Non-pigmented ciliary epithelial cell (primary cell): Measurements from ENCODE around the gene LRIF1.
"Not testable (repeated sequence)": the region's sequence is repeated elsewhere in the genome, so short reads cannot be mapped to it uniquely, and the experiment has no call there.

Experiments used
- DNase-seq: peaks from one replicate; pipeline ENCODE4 v3.0.0-alpha.2; 2010; ENCODE audit warnings: low read depth

LRIF1 gene

DNA sequence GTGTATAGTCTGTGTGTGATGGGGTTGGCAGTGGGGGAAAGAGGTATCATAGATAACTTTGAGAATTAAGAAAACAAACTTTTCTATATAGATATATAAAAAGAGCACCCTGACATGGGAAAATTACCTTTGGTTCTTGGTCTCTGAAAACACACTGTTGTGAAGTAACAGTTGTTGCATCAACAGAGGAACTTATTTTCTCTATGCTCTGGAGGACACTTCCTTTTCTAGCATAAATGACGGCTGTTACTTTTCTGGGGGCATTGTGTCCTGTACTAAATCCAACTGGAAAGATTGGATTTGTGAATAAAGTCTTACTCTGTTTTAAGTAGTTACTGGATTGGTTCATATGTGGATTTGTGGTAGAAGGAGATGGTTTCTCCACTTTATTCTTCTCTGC, 12.6 kb downstream of the LRIF1 start:
- no peak for DNase-seq

DNA sequence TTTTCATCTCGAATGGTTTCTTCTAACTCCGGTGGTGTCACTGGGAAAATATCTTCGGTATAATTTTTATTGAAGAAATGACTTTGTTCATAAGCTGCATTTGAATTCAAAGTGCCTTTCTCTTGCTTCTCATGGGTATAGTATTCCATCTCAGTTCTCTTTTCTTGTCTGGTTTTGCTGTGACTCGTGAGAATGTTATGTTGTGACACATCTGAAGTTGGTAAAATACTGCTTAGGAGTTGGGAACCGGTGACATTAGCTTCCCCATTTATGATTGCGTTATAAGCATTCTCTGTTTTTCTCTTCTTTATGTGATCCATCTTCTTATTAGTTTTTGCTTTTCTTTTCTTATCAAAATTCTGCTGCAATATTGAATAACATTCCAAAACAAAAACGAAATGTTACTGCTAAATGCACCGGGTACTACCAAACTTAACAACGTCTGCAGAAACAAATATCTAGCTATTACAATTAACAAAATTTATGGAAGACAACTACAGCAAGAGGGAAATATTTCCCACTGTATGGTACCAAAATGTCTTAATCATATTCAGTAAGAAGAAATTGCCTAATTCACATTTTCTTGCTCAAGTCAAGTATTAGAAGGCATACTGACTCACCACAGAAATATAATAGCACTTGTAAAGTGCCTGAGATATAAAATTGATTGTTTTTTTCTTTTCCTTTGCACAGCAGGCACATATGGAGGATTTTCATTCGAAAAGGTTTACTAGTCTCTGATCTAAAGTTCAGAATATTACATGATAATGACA, 15.5 kb downstream of the LRIF1 start:
- DNase-seq, result no peak

DNA sequence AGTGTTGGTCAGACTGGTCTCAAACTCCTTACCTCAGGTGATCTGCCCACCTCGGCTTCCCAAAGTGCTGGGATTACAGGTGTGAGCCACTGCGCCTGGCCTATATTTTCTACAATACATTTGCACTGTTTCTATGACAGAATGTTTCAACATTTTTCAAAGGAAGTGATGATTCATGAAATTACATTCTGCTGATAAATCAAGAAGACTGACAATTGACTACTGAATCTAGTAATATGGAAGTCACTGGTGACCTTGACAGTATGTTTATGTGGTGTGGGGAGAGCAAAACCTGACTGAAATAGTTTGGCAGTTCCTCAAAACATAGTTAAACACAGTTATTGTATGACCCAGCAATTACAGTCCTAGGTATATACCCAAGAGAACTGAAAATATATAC, 18.1 kb downstream of the LRIF1 start:
- DNase-seq, result no peak

DNA sequence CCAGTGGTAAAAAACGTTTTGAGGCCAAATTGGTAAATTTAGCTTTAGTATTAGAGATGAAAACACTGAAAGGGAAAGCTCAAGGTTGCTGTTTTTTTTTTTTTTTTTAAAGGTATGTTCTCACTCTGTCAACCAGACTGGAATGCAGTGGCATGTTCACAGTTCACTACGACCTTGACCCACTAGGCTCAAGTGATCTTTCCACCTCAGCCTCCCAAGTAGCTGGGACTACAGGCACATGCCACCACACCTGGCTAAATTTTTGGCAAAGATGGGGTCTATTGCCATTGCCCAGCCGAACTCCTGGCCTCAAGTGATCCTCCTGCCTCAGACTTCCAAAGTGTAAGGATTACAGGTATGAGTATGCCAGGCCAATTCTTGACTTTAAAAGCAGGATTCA, 18.9 kb downstream of the LRIF1 start:
- DNase-seq, result no peak

DNA sequence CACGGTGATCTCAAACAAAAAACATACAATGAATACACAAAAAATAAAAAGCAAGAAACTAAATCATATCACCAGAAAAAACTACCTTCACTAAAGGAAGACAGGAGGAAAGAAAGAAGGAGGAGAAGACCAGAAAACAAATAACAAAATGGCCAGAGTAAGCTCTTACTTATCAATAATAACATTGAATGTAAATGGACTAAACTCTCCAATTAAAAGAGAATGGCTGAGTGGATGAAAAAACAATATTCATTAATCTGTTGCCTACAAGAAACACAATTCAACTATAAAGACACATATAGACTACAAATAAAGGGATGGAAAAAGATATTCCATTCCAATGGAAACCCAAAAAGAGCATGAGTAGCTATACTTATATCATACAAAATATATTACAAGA, 27.2 kb downstream of the LRIF1 start:
- DNase-seq, result no peak

DNA sequence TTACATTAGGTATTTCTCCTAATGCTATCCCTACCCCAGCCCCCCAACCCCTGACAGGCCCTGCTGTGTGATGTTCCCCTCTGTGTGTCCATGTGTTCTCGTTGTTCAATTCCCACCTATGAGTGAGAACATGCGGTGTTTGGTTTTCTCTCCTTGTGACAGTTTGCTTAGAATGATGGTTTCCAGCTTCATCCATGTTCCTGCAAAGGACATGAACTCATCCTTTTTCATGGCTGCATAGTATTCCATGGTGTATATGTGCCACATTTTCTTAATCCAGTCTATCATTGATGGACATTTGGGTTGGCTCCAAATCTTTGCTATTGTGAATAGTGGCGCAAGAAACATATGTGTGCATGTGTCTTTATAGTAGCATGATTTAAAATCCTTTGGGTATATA, 32.6 kb downstream of the LRIF1 start:
- DNase-seq, result not testable (repeated sequence)

DNA sequence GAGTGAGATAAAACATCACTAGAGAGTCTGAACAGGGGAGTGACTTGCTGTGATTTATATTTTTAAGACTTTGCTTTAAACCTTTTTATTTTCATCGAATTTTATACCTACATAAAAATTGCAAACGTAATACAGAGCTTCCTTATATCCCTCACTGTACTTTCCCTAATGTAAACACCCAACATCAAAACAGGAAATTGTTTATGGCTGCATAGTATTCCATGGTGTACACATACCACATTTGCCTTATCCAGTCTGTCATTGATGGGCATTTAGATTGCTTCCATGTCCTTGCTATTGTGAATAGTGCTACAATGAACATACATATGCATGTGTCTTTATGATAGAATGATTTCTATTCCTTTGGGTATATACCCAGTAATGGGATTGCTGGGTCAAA, 34.8 kb downstream of the LRIF1 start:
- DNase-seq, result no peak

DNA sequence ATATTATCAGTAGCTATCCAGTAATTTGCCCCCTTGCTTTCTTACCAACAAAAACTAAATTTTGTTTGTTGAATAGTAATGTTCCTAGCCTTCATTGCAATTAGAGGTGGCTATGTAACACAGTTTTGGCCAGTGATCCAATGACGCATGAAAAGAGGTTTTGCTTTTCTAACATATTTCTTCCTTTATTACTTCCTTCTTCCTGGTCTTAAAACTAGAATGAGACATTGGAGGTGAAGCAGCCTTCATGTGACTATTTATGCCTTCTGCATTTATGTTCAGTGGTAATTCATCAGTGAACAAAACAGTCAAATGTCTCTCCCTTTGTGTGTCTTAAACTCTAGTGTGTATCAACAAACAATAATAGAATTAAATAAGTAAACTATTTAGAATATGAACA, 35.5 kb downstream of the LRIF1 start:
- no peak for DNase-seq

DNA sequence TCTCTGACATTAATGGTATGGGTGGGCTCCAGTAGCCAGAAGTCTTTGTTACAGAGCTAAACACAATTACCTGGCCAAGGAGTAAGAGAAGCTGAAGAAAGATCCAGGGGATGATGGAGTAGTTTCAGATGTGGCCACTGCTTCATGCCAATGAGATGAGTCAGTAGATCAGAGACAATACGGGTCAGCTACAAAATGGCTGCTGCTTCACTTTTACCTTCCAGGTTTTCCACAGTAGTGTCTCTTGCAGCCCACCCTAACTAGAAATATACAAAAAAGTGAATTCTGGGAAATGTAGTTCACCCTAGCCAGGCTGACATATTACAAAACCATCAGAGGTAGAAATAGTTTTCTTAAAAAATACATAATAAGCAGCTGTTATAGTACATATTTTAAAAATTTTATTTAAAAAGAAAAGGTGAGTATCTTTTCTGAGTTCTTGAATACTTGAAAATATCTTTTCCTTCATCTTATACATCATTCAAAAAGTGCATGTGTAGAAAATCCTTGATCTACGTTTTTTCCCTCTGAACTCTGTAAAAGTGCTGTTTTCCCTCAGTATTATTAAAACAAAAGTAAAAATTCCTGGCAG, 36.1 kb downstream of the LRIF1 start:
- DNase-seq, result no peak

DNA sequence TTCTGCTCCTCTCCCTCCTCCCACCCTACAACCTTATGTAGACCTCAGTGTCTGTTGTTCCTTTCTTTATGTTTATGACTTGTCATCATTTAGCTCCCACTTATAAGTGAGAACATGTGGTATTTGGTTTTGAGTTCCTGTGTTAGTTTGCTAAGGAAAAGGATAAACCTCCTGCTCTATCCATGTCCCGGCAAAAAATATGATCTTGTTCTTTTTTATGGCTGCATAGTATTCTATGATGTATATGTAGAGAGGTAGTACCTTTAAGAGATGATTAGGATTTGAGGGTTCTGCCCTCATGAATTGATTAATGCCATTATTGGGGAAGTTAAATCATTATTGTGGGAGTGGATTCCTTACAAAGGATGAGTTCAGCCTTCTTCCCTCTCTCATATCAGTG, 41.8 kb downstream of the LRIF1 start:
- no peak for DNase-seq

DNA sequence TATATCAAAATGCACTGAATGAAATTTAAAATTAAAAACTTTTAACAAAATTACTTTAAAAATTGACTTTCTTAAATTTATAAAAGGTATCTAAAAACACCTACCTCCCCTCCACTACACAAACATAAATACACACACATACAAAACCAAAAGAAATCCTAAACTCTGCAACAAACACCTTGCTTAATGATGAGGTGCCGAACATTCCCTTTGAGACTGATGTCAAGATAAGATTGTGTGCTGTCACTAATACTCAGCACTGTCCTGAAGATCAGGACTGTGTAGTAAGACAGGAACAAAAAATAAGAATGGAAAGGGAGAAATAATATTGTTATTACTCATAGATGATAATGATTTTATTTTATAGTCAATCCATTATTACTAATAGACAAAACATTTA, 45.7 kb downstream of the LRIF1 start:
- DNase-seq, result no peak

DNA sequence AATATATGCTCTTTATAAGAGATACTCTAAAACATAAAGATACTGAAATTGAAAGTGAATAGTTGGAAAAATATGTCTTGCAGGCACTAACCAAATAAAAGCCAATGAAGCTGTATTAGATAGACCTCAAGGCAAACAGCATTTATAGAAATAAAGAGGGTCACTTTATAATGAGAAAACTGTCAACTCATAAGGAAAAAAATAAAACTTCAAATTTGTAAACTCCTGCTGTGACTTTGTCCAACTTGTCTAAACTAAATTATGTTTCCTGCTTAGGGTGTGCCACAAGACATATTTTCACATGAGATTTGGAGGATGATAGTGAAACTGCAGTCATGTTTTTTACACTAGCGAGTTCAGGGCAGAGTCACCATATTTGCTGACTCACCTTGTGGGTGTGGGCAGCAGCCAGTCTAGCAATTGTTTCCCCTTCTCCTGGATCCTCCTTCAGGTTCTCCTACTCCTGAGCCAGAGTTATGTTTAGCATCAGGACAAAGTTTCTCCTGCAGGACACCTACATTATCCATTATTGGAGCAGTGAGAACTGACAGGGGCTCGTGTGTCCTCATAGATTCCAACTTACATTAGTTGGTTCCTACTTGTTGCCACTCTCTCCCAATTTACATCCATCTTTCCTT, 46.9 kb downstream of the LRIF1 start:
- DNase-seq, result no peak

DNA sequence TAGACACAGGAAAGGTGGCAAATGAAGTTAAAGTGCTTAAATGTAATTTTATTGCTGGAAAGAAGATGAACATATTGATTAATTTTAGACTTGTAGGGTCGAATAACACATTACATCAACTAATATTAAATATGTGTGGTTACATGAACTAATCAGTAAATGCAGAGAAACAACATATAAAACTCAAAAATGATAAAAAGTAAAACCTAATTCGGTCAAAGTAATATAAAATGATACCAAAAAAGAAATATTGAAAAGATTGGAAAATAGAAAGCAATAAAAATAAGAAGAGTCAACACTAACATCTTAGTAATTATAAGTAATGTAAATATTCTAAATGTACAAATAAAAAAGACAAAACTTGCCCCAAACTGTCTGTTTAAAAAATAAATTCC, 47.5 kb downstream of the LRIF1 start:
- DNase-seq, result no peak

DNA sequence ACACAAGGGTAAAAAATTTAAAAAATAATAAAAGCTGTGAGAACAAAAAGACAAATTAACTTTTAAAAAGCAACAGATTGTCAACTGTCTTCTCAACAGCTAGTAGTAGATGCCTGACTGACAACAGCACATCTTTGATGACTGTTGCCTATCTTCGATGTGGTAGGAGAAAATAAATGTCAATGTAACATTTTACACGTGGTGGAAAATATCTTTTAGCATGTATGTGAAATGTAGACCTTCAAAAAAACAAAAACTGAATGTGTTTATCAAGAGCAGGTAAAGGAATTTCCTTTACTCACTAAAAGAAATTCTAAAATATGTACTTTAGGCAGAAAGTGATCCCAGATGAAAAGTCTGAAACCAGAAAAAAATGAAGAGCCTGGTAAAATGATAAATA, 47.9 kb downstream of the LRIF1 start:
- no peak for DNase-seq

DNA sequence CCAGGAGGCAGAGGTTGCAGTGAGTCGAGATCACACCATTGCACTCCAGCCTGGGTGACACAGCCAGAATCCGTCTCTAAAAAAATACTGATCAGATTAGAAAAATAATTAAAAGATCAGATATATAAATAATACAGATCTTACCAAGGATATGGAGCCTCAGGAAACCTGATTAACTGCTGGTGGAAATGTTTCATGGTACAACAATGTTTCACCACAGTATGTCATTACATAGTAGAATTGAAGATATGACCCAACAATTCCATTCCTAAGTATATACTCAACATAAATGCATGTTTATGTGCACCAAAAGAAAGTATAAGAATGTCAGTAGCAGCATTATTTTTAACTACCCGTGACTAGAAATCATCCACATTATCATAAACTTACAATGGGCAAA, 49.0 kb downstream of the LRIF1 start:
- no peak for DNase-seq

DNA sequence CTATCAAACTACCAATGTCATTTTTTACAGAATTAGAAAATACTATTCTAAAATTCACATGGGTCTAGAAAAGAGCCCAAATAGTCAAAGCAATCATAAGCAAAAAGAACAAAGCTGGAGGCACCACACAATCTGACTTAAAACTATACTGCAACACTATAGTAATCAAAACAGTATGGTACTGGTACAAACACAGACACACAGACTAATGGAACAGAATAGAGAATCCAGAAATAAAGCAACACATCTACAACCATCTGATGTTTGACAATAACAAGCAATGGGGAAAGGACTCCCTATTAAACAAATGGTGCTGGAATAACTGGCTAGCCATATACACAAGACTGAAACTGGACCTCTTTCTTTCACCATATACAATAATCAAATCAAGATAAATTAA, 50.9 kb downstream of the LRIF1 start:
- DNase-seq, result no peak

DNA sequence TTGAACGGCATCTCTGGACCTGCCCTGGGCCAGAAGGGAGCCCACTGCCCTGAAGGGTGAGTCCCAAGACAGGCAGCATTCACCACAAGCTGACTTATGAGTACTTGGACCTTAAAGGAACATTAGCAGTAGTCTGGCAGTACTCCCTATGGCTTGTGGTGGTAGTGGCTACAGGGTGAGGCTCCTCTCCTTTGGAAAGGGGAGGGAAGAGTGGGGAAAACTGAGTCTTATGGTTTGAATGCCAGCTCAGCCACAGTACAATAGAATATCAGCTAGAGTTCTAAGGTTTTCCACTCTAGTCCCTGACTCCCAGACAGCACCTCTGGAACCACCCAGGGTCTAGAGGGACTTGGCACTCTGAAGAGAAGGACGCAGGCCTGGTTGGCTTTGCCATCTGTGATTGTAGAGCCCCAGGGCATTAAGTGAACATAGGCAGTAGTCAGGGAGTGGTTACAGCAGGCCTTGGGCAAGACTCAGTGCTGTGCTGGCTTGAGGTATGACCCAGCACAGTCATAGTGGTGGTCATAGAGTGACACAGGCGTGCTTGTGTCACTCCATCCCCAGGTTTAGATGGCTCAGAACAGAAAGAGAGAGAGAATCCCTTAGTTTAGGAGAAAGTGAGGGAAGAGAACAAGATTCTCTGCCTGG, 59.7 kb downstream of the LRIF1 start:
- no peak for DNase-seq

DNA sequence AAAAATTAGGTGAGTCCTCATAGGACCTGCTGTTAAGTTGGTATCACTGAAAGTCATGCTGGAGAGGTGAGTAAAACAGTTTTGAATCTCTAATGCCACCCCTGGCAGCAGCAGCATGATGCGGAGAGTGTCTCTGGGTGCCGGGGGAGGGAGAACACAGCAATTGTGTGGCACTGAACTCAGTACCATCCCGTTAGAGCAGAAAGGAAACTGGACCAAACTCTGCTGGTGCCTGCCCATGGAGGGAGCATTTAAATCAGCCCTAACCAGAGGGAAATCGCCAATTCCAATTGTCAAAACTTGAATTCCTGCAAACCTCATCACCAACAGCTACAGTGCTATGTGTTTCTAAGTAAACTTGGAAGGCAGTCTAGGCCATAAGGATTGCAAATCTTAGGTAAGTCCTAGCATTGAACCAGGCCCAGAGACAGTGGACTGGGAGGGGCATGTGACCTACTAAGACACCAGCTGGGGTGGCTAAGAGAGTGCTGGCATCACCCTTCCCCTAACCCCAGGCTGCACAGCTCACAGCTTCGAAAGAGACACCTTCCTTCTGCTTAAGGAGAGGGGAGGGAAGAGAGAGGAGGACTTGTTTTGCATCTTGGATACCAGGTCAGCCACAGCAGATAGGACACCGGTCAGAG, 60.8 kb downstream of the LRIF1 start:
- no peak for DNase-seq

DNA sequence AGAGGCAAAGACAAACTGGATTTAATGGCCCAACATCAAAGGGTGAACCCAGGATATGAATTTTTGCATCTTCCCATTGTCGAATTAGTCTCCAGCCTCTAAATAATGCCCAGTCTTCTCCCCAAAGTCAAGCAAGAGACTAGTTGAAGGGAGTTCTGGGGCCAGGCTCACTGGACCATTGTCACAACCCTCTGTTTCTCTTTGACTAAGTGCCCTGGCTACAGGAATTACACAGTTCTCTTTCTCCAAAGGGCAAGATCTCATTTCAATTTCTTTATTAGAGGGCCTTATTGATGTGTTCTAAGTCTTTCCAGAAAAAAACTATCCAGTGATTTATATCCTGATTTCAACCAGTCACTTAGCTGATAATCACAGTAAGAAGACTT, 64.3 kb downstream of the LRIF1 start:
- no peak for DNase-seq

DNA sequence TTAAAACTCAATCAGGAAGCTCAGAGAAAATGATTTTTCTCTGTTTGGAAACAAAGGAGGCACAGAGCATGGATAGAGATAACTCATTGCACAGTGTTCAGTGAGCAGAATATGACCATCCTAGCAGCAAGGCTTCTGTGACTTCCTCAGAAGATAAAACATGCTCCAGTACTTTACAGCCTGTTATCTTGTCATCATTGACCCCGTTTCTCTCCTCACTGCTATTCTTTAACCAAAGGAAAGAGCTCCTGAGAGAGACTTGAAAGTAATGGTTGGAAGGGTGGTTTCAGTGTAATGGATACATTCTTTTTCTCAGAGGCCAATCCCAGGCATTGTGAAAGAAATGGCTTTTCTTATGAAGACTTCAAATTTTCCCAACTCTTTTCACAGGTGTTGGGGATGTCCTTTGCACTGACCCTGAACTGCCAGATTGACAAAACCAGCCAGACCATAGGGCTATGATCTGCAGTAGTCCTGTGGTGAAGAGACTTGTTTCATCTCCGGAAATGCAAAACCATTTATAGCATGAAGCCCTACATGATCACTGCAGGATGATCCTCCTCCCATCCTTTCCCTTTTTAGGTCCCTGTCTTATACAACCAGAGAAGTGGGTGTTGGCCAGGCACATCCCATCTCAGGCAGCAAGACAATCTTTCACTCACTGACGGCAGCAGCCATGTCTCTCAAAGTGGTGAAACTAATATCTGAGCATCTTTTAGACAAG, 64.8 kb downstream of the LRIF1 start:
- no peak for DNase-seq

DNA sequence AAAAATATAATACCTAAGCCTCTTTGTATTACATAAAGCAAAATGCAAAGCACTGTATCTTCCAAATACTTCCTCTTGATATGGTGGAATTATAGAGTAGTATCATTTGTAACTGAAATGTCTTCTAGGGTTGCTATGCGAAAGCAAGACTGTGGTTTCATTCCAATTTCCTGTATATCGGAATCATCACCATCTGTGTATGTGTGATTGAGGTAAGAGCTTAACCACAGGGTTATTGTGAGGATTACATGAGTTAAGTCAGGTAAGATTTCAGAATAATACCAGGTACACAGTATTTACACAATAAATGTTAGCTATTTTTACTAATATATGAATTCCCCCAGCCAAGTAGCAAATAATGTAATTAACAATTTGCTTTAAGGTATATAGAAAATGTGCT, 66.0 kb downstream of the LRIF1 start:
- DNase-seq, result no peak
